HG03565 (cell line): Measurements from ENCODE around the gene ZNF681.
"Not testable (repeated sequence)": the region's sequence is repeated elsewhere in the genome, so short reads cannot be mapped to it uniquely, and the experiment has no call there.

Source experiments
- ATAC-seq: cut with Tn5 transposase; IDR thresholded peaks from one replicate; pipeline ENCODE4 v1.9.1; 2021; ENCODE audit warnings: mild to moderate bottlenecking, moderate library complexity; ENCODE audit not compliant: unreplicated experiment

ZNF681 gene

GRCh38 chr19:23698711-23699520, 59.8 kb downstream of the ZNF681 start:
- ATAC-seq: no peak

- ATAC-seq: not testable (repeated sequence)
Observed at GRCh38 chr19:23692937-23693336, 65.8 kb downstream of the ZNF681 start.
